DND-41 (cell line): ENCODE measurements around the gene INHBA.

ENCODE experiments used
- ATAC-seq: fragments of 200-7000 bp; cut with Tn5 transposase; 3 replicates; pipeline ENCODE4 v1.9.1; 2021; ENCODE audit warnings: low read depth; ENCODE audit not compliant: insufficient read depth
- DNase-seq: peaks from one replicate; pipeline ENCODE4 v3.0.0-alpha.2; 2020
- H2AFZ ChIP-seq: 2 replicates; pipeline ENCODE4 v1.6.0; 2012; ENCODE audit warnings: low read depth, low read length
- H3K27ac ChIP-seq: 2 replicates; pipeline ENCODE4 v1.5.1; 2012; ENCODE audit warnings: low read length, inconsistent platforms
- H3K27me3 ChIP-seq: fragments of 200-600 bp; sonication (generic); 2 replicates; pipeline ENCODE4 v1.6.0; 2012; ENCODE audit warnings: low read length, mild to moderate bottlenecking, inconsistent platforms; ENCODE audit not compliant: insufficient read depth, poor library complexity
- H3K36me3 ChIP-seq: 2 replicates; pipeline ENCODE4 v1.5.1; 2012; ENCODE audit warnings: low read length, inconsistent platforms; ENCODE audit not compliant: insufficient read depth
- H3K4me1 ChIP-seq: 2 replicates; pipeline ENCODE4 v1.5.1; 2012; ENCODE audit warnings: mild to moderate bottlenecking, low read length; ENCODE audit not compliant: insufficient read depth
- H3K4me2 ChIP-seq: 2 replicates; pipeline ENCODE4 v1.6.0; 2012; ENCODE audit warnings: mild to moderate bottlenecking, moderate library complexity, low read length, inconsistent platforms; ENCODE audit not compliant: insufficient read depth
- H3K4me3 ChIP-seq, 2 experiments: fragments of 200-600 bp in 1 of 2; shearing (Covaris generic) in 1 of 2; 2 replicates each; pipeline ENCODE4 v1.5.1; 2012 to 2016; ENCODE audit warnings: inconsistent platforms in 2 of 2, low read length in 2 of 2, mild to moderate bottlenecking in 2 of 2, low read depth in 1 of 2, moderate library complexity in 1 of 2
- H3K79me2 ChIP-seq: 2 replicates; pipeline ENCODE4 v1.6.0; 2012; ENCODE audit warnings: low read length, inconsistent platforms; ENCODE audit not compliant: insufficient read depth
- H3K9ac ChIP-seq: 2 replicates; pipeline ENCODE4 v1.6.0; 2012; ENCODE audit warnings: low read depth, mild to moderate bottlenecking, inconsistent platforms, low read length, moderate library complexity
- H3K9me3 ChIP-seq: 2 replicates; pipeline ENCODE4 v1.5.1; 2012; ENCODE audit warnings: low read length, moderate library complexity, mild to moderate bottlenecking, inconsistent platforms; ENCODE audit not compliant: insufficient read depth, severe bottlenecking
- H4K20me1 ChIP-seq: 2 replicates; pipeline ENCODE4 v1.6.0; 2012; ENCODE audit warnings: low read length; ENCODE audit not compliant: insufficient read depth
- CTCF ChIP-seq: IDR thresholded peaks from 2 replicates; pipeline ENCODE4 v1.5.1; 2012; ENCODE audit warnings: borderline replicate concordance, low read length, moderate library complexity, mild to moderate bottlenecking; ENCODE audit not compliant: poor library complexity, severe bottlenecking; ENCODE audit errors: extremely low read depth
- EZH2 ChIP-seq: IDR thresholded peaks from 3 replicates; pipeline ENCODE4 v1.6.1; 2012; ENCODE audit warnings: borderline replicate concordance, low read depth, mild to moderate bottlenecking, moderate library complexity, low read length, inconsistent platforms; ENCODE audit not compliant: severe bottlenecking

The INHBA gene

GRCh38 chr7:41641011-41641664 is 61.8 kb downstream of the INHBA start:
- no peaks in the 10 kb centered on the region for H3K36me3 ChIP-seq
- no peak overlapping the region for H3K4me3 ChIP-seq
- ATAC-seq (no peak), DNase-seq (no peak)
- TF ChIP-seq EZH2 (no peak), CTCF (no peak)
- no peak overlapping the region for H3K27ac ChIP-seq
- H3K79me2 ChIP-seq = no peaks in the 10 kb centered on the region
- H3K4me1 ChIP-seq = no peaks in the 10 kb centered on the region
- no peak overlapping the region for H3K9ac ChIP-seq
- no peak overlapping the region for H2AFZ ChIP-seq
- no peak overlapping the region for H3K4me2 ChIP-seq
- H4K20me1 ChIP-seq = no peaks in the 10 kb centered on the region
- no peaks in the 10 kb centered on the region for H3K27me3 ChIP-seq
- H3K9me3 ChIP-seq = no peaks in the 10 kb centered on the region

- Histone ChIP-seq H3K9me3 (no peaks in the 10 kb centered on the region), H3K4me2 (no peak overlapping the region), H3K4me3 (no peak overlapping the region), H3K4me1 (no peaks in the 10 kb centered on the region), H2AFZ (no peak overlapping the region), H3K27me3 (no peaks in the 10 kb centered on the region), H3K36me3 (no peaks in the 10 kb centered on the region), H3K27ac (no peak overlapping the region), H3K9ac (no peak overlapping the region), H4K20me1 (no peaks in the 10 kb centered on the region), H3K79me2 (no peaks in the 10 kb centered on the region)
- ATAC-seq (no peak), DNase-seq (no peak)
- TF ChIP-seq CTCF (no peak), EZH2 (no peak)
These were observed 62.4 kb downstream of the INHBA start for GRCh38 chr7:41640487-41640886.

GRCh38 chr7:41637049-41637448 is 65.8 kb downstream of the INHBA start:
- ATAC-seq = no peak
- Histone ChIP-seq H3K36me3 (no peaks in the 10 kb centered on the region), H3K4me3 (no peak overlapping the region), H3K9me3 (no peaks in the 10 kb centered on the region), H4K20me1 (no peaks in the 10 kb centered on the region), H3K79me2 (no peaks in the 10 kb centered on the region), H3K4me2 (no peak overlapping the region), H3K27me3 (no peaks in the 10 kb centered on the region), H3K9ac (no peak overlapping the region), H2AFZ (no peak overlapping the region), H3K4me1 (no peaks in the 10 kb centered on the region), H3K27ac (no peak overlapping the region)
- DNase-seq = no peak
- TF ChIP-seq EZH2 = no peak
- TF ChIP-seq CTCF = no peak
